Erythroblast (primary cell): ENCODE data around the gene SLC38A9.
A peak's percentile ranks its signal among the peaks of the same experiment; 100 is the strongest.
"Not testable (repeated sequence)": the region's sequence is repeated elsewhere in the genome, so short reads cannot be mapped to it uniquely, and the experiment has no call there.

Experiments used
- DNase-seq, 2 experiments: peaks; one replicate each; lab custom pipeline; 2025; lab: John Stamatoyannopoulos, UW
- GATA1 ChIP-seq: IDR thresholded peaks from 2 replicates; pipeline ENCODE4 v1.6.1; 2011; ENCODE audit warnings: low read depth, mild to moderate bottlenecking, control low read depth, low read length, moderate library complexity
- POLR2A ChIP-seq: IDR thresholded peaks from 2 replicates; pipeline ENCODE4 v1.6.1; 2011; ENCODE audit warnings: mild to moderate bottlenecking, low read length

The SLC38A9 gene, protein sequence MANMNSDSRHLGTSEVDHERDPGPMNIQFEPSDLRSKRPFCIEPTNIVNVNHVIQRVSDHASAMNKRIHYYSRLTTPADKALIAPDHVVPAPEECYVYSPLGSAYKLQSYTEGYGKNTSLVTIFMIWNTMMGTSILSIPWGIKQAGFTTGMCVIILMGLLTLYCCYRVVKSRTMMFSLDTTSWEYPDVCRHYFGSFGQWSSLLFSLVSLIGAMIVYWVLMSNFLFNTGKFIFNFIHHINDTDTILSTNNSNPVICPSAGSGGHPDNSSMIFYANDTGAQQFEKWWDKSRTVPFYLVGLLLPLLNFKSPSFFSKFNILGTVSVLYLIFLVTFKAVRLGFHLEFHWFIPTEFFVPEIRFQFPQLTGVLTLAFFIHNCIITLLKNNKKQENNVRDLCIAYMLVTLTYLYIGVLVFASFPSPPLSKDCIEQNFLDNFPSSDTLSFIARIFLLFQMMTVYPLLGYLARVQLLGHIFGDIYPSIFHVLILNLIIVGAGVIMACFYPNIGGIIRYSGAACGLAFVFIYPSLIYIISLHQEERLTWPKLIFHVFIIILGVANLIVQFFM

DNA sequence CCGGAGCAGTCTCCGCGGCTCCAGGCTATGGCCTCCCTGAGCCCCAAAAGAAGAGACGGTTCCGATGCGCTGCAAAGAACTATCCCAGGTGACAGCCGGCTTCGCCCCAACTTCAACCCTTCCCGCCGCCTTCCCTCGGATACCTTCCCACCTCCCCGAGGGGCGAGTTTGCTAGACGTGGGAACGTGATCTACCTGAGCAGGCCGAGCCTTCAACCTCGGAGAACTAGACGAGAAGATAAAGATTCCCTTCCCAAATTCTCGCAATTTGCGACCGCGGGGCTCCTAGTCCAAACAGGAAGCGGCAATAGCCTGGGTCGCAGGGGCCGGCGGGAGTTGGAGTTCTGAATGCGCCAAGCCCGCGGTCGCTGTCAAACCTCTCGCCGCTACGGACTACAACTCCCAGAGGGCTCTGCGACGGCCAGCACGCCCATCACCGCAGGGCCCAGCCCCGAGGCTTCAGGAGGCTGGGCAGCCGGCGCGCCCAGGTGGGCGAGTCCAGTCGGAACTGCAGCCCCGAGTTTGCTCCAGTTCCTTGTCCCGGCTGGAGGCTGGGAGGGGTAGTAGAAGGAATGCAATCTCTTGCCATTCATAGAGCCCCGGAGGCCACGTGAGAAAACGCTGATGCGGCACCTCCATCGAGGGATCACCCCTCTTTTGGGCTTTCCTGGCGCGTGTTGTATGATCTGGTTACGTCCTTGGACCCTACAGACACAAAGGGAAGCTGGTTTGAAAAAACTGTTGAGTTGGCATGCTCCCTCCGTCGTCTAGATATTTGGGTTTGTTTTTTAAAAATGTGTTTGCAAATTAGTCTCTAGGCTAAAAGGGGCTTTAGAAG is at the start of gene SLC38A9:
Gene SLC38A9 (minus strand): TSS at position 302 of the 837 bp plus-strand sequence. CDS start 14,366 bp downstream, outside the sequence.
- DNase-seq: peak; percentile 93 to 96
- TF ChIP-seq POLR2A (peak; percentile 42), GATA1 (no peak)

DNA sequence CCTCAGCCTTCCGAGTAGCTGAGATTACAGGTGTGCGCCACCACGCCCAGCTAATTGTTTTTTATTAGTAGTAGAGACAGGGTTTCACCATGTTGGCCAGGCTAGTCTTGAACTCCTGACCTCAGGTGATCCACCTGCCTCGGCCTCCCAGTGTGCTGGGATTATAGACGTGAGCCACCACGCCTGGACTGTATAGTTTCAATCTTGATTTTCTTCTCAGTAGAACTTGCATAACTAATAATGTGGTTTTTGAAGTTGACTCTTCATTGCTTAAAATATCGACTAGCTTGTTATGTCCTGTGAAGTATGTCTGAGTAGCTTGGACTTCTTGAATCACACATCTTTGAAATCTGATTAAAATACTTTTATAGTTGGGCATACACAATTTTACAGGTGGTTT is 49.6 kb upstream of the SLC38A9 start:
- DNase-seq: not testable (repeated sequence)

DNA sequence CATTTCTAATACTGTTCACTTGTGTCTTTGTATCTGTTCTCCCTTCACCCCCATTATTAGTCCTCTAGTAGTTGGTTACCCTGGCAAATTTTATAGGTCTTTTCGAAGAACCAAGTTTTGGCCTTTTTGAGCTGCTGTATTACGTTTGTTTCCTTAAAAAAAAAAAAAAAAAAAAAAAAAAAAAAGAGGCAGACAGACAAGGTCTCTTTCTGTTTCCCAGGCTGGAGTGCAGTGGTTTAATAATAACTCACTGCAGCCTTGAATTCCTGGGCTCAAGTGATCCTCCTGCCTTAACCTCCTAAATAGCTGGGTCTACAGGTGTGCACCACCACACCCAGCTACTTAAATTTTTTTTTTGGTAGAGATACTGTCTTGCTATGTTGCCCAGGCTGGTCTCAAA is 46.6 kb upstream of the SLC38A9 start:
- DNase-seq: no peak
- TF ChIP-seq GATA1: no peak
- no peak for TF ChIP-seq POLR2A

DNA sequence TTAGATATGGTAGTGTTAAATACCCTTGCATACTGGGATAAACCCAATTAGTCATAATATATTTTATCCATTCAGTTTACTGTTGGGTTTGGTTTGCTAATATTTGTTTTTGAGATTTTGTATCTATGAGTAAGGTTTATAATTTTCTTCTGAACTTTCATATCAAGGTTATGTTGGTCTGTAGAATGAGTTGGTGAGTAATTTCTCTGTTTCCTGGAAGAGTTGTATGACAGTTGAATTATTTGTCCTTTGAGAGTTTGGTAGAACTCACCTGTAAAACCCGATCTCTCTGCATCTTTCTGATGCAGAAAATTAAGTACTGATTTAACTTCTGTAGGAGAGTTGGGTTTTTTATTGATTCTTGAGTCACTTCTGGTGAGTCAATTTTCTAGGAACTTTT is 46.1 kb upstream of the SLC38A9 start:
- no peak for DNase-seq
- TF ChIP-seq POLR2A (no peak), GATA1 (no peak)

DNA sequence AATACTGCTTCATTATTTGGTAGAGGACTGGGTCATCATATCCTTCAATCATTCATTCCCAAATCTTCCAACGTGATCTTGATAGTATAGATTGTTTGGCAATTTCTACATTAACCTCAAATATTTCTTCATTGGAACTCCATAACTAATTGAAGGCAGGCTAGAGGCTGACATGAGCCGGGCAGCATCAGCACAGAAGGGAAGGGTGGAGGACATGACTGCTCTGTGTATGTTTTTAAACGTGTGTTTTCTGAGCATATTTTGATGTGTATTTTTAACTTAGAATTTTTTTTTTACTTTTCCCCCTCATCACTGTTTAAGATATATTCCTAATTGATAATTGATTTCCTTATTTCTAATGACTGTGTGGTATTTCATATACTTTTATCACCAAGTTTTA is 38.4 kb upstream of the SLC38A9 start:
- TF ChIP-seq POLR2A (no peak), GATA1 (no peak)
- no peak for DNase-seq

DNA sequence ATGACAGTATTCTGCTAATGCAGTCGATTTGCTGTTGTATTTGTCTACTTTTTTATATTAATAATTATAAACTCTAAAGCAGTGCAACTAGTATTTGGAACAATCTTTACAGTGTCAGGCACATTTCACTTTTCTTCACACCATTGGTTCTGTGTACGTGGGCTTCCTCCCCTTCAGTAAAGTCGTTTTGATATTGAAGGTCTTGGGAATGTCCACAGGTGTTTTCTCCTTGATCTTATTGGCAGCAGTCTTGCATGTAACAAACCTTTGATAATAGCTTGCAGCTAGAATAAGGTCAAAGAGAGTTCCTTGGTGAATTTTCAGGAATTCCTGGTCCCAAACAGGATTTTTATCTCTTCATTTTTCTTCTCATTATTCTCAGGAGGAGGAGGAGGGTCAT is 37.9 kb upstream of the SLC38A9 start:
- DNase-seq: no peak
- no peak for TF ChIP-seq GATA1
- TF ChIP-seq POLR2A: no peak

DNA sequence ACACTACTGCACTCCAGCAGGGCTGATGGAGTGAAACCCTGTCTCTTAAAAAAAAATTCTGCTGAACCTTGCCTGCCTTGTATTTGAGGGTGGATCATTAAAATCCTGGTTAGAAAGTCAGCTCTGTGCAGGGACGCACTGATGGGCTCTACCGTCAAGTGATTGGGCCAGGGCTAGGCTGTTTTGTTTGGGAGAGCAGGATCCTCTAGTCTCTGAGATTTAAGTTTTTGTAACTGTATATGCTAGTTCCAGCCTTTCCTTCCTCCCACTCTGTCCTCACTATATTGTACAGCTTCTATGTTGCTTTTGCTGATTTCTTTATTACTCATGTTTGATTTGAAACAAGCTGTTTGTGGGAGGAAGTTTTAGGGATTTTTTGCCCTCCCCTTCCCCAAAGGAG is 37.3 kb upstream of the SLC38A9 start:
- no peak for TF ChIP-seq POLR2A
- TF ChIP-seq GATA1: no peak
- no peak for DNase-seq

DNA sequence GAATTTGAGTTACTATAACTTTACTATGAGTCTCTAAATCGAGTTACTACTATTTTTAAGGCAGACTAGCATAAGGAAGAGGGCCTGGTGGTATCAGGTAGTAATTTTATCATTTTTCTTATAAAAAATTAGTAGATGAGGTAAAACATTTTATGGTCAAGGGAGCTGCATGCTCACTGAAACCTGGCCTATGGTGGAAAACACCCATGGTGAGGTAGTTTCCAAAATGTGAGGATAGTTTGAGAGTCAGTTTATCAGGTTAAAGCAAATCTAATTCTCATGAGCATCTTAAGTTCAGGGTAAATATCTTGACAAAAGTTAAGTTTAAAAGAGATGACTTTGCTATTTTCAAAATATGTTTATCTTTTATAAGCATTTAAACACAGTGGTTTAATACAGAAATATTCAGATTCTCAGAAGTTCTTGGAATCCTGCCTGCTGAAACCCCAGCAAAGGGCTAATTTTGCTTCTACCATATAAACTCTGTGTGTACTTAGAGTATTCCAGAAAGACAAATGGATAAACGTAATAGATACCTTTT is 35.7 kb upstream of the SLC38A9 start:
- no peak for DNase-seq
- TF ChIP-seq POLR2A (no peak), GATA1 (no peak)

DNA sequence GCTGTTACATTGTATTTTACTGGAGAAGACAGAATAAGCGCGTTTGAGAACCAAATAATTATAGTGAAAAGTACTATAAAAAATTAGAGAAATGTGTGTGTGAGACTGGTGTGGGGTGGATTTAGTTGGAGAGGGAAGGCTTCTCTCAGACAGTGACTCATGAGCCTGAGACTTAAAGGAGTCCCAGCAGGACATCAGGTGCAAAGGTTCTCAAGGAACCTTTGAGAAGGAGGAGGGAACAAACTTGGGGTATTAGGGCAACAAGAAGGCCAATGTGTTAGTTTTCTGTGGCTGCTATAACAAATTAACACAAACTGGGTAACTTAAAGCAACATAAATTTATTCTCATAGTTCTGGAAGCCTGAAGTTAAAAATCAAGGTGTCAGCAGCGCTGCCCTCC is 30.7 kb upstream of the SLC38A9 start:
- TF ChIP-seq GATA1 (no peak), POLR2A (no peak)
- no peak for DNase-seq

DNA sequence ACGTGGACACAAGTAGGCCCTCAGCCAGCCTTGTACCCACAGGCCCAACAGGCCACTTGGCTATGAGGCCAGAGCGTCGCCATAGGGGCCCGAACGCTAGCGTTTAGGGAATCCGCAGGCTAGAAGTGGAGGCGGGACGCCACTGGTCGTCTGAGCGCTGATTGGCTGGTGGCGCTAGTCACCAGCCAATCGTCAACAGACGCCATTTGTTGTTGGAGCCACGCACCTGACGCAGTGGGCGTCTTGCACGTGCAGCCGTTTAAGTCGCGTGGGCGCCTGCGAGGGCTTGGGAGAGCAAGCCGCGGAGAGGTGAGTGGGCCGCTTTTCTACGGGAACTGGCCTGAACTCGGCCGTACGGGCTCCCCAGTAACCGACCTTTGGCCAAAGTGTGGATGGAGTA is 25.7 kb upstream of the SLC38A9 start, which contains the start of gene DDX4:
Gene DDX4 (plus strand): TSS at position 269 of the 400 bp plus-strand sequence. CDS start 903 bp downstream, outside the sequence.
- no peak for DNase-seq
- TF ChIP-seq POLR2A: no peak
- no peak for TF ChIP-seq GATA1

DNA sequence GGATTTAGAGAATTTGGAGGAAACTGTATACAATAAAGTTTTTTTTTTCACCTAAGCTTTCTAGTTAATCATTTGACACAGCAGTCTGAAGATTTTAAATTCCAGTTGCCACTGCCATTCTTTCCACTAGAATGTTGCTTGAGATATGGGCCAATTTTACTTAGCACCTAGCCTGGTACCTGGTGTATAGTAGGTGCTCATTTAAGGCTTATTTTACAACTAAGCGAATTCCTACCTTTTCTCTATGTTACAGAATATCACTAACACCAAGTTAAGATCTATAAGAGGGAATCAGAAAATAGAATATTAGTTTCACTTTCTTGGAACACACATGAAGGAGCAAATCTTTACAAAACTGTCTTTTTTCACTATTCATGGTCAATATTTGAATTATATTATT is 22.5 kb upstream of the SLC38A9 start:
- no peak for TF ChIP-seq POLR2A
- TF ChIP-seq GATA1: no peak
- no peak for DNase-seq

DNA sequence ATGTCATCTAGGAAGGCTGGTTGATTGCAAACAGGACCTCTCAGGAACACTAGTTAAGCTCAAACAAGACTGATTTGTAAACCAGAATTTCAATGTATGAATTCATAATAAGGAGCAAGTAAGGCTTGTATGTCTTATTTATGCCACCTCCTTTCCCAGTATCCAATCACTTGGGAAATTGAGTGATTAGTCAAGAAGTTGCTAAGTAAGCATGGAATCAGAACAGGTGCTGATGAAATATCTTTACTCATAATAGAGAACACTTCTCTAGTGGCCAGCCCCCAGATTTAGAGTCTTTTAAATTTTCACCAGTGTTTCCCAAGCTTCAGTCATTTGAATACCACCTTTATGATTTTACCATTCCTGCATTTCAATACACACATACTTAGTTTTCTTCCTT is 20.5 kb upstream of the SLC38A9 start:
- no peak for DNase-seq
- TF ChIP-seq GATA1 (no peak), POLR2A (no peak)

DNA sequence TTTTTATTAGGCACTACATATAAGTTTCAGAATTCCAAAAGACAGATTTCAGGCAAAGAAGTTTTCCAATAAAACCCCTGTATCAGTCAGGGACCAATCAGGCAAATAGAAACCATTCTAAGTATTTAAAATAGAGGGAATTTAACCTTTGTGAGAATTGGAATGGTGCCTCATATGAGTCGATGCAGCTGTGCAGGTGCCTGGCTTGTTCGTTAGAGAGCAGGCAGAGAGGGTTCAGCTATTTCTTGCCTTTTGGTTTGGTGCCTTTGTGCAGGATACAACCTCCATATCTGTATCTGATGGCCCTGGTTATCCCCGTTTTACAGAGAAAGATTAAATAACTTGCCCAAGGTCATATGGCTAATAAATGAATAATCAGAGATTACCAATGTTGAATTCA is 19.7 kb upstream of the SLC38A9 start:
- no peak for TF ChIP-seq POLR2A
- TF ChIP-seq GATA1: no peak
- DNase-seq: no peak

DNA sequence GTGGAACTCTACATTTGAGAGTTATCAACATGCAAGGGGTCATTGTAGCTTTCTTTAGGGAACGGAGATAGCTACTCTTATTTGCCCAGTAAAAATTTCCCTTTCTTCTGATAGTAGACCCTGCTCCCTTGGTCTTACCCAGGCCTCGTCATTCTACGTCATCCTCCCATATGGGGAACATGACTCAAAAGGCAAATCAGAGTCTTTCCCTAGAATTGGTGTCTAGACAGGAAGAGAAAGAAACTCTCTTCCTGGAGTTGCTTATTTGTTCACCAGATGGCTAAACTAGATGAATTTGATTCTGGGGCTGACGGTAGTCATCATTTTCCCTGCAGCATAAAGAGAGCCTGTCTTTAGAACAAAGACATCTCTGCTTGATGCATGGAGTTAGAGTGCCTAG is 12.2 kb upstream of the SLC38A9 start:
- no peak for DNase-seq
- TF ChIP-seq POLR2A (no peak), GATA1 (no peak)

DNA sequence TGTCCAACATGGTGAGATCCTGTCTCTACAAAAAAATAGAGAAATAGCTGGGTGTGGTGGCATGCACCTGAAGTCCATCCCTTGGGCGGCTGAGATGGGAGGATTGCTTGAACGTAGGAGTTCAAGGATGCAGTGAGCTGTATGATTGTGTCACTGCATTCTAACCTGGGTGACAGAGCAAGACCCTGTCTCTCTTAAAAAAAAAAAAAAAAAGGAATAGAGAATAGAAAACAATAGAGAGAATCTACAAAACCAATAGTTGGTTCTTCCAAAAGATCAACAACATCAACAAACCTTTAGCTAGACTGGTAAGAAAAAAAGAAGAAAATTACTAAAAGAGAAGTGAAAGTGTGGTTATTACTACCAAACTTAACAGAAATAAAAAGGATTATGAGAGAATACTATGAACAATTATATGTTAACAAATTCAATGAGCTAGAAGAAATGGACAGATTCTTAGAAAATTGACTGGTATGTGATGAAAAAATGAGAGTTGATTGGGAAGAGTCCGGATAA is 8.1 kb upstream of the SLC38A9 start:
- DNase-seq: no peak
- TF ChIP-seq POLR2A (no peak), GATA1 (no peak)

DNA sequence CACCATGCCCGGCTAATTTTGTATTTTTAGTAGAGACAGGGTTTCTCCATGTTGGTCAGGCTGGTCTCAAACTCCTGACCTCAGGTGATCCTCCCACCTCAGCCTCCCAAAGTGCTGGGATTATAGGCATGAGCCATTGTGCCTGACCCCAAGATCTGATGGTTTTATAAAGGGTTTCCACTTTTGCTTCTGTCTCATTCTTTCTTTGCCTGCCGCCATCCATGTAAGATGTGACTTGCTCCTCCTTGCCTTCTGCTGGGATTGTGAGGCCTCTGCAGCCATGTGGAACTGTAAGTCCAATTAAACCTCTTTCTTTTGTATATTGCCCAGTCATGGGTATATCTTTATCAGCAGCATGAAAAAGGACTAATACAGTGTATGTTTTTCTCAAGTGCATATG is 6.9 kb upstream of the SLC38A9 start:
- not testable (repeated sequence) for DNase-seq
